GM12891 (cell line): ENCODE measurements around the gene ZDHHC22.

Experiments
- DNase-seq: peaks from one replicate; pipeline ENCODE4 v3.0.0; 2011; ENCODE audit warnings: low spot score; ENCODE audit not compliant: insufficient read length
- FAIRE-seq: peaks from 2 replicates; lab custom pipeline; 2011; peaks lifted over from hg19 to GRCh38; lab: Jason Lieb, UNC
- PAX5 ChIP-seq: IDR thresholded peaks from 2 replicates; pipeline ENCODE4 v1.6.1; 2011; ENCODE audit warnings: low read length, moderate library complexity, mild to moderate bottlenecking; ENCODE audit not compliant: insufficient read depth, severe bottlenecking
- POLR2A ChIP-seq: IDR thresholded peaks from 2 replicates; pipeline ENCODE4 v1.6.1; 2011; ENCODE audit warnings: low read depth, low read length, control low read depth
- POLR2AphosphoS5 ChIP-seq: IDR thresholded peaks from 2 replicates; pipeline ENCODE4 v1.6.1; 2011; ENCODE audit warnings: low read depth, low read length, control low read depth
- POU2F2 ChIP-seq: IDR thresholded peaks from 2 replicates; pipeline ENCODE4 v1.6.1; 2011; ENCODE audit warnings: low read depth, mild to moderate bottlenecking, control low read depth, low read length, moderate library complexity
- SPI1 ChIP-seq: IDR thresholded peaks from 2 replicates; pipeline ENCODE4 v1.6.1; 2011; ENCODE audit warnings: low read depth, low read length, control low read depth
- TAF1 ChIP-seq: IDR thresholded peaks from 2 replicates; pipeline ENCODE4 v1.6.1; 2011; ENCODE audit warnings: low read depth, low read length, control low read depth

The ZDHHC22 gene

DNA sequence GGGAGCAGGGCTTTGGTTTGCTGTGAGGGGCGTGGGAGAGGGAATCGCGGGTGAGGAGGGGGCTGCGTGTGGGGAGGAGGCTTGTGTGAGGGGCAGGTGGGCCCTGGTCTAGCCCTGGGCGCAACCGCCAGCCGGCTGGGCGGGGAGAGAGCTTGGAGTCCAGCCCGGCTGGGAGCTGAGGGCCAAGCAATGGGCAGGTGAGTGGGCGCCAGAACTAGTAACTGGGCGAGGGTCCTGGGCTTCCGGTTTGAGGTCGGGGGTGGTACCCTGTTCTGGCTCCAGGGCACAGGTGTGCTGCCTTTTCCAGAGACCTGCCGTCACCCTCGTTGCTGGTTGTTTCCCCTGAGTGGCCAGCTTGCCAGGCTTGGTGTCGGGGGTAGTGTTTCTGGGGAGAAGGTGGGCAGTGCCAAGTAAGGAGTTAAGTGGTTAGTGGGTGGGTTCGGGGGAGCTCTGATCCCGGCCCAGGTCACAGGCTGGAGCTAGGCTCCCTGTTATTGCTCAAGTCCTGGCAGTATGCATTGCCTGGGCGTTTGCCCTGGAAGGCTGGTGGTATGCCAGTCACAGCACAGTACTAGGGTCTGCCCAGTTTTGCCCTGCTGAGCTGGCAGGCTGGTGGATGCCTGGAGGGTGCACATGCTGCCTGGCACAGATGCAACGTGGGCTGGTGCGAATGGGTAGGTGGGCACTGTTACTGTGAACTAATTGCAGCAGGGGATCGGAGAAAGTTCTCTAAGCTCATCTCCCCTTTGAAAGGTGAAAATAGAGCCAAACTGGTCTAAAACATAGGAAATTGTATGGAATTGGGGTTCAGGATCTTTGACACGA lies 42.9 kb downstream of the ZDHHC22 start:
- DNase-seq (no peak), FAIRE-seq (peak; percentile 45)
- TF ChIP-seq SPI1 (no peak), POLR2A (no peak), POU2F2 (no peak), POLR2AphosphoS5 (no peak), PAX5 (no peak), TAF1 (no peak)

DNA sequence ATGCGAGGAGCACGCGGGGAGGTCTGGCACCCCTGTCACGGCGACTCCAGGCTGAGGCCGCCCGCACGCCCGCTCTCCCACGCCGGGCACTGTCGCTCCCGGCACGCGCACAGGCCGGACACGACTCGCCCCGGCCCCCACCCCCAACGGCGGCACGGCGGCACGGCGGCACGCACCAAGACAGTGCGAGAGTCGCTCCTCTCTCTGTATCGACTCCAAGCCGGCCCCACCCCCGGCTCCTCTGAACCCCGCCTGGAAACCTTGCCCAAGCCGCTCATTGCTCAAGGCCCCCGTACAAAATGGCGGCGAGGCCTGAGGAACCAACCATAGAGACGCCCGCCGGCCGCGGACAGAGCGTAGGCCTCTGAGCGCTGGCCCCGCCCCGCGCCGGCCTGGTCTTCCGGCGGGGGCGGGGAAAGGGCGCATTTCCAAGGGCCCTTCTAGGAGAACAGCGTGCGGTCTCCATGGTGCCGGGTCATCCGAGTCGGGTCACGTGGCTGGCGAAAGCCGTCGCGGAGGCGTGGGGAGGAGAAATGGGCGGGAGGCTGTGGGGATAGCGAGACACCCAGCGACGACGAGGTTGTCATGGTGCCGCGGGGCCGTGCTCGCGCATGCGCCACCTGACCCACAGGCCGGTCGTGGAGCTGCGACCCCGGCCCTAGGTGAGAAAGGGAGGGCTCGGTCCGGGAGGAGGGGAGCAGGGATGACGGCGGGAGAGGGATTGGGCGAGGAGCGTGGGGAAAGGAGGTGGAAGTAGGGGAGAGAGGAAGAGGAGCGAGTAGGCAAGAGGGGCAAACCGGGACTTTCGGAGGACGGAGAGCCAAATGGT lies 43.7 kb downstream of the ZDHHC22 start, which contains the start of gene CIPC:
Gene CIPC, plus strand, starts transcription at position 559 of the 829 bp plus-strand sequence. CDS start 7,451 bp downstream, outside the sequence.
- DNase-seq (peak; percentile 90), FAIRE-seq (peak; percentile 100)
- TF ChIP-seq POLR2A, result peak; percentile 76
- no peak for TF ChIP-seq SPI1
- peak; percentile 21; the same call in 1 of the 2 replicates for TF ChIP-seq TAF1
- TF ChIP-seq POLR2AphosphoS5, result peak; percentile 75; the same call in 1 of the 2 replicates

DNA sequence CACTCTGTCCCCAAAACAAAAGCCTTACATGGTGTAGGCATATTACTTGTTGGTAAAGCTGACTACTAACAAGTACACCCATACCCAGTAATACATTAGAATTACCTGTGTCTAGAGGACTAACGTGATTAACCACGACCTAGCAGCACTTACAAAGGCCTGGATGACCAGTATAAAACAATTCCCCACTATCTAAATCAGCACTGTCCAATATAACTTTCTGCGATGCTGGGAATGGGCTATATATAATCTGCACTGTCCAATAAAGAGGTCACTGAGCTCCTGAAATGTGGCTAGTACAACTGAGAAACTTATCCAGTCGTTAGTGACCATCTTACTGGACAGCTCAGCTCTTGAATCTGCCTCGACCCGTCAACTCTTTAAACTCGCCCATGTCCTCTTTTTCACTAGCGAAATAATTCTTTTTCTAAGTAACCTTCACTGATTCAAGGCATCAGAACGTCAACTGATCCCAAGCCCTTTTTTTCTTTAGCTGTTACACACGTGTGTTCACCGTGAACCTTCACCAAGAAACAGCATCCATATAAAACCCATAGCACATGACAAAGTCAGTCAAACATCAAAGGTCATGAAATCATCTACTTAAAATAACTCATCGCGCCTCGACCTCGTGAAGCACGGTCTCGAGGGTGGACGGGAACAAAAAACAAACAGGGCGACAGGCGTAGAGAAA lies 44.4 kb downstream of the ZDHHC22 start:
- TF ChIP-seq PAX5, result no peak
- no peak for TF ChIP-seq POLR2A
- no peak for TF ChIP-seq TAF1
- TF ChIP-seq SPI1, result no peak
- no peak for TF ChIP-seq POLR2AphosphoS5
- TF ChIP-seq POU2F2, result no peak
- no peak for DNase-seq
- FAIRE-seq, result peak; percentile 50

DNA sequence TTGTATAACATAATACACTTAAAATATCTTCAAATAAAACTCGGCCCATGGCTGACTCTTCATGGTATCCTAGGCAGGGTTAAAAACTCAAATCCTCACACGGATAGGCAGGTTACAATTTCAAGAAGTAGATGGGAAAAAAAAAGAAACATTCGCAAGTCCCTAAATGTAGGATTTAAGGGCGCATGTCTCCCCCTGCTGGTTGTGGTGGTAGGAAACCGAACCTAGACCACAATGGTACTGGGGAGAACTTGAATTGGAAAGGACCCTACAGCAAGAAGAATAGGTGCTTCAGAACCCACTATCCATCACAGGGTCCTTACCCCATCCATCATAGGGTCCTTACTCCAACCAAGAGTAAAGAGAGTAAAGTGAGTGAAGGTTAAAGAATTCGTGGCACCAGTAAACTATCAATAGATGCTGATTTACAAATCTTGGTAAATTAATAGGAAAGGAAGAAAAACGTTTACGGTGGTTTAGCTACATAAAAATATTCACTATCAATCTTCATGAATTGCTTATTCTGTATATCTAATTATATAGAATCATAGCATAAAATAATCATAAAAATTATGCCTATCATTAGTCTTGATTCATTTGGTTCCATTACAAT lies 46.8 kb downstream of the ZDHHC22 start:
- no peak for TF ChIP-seq POLR2A
- peak; percentile 50; the same call in 1 of the 2 replicates for TF ChIP-seq POU2F2
- DNase-seq (no peak), FAIRE-seq (peak; percentile 79)

DNA sequence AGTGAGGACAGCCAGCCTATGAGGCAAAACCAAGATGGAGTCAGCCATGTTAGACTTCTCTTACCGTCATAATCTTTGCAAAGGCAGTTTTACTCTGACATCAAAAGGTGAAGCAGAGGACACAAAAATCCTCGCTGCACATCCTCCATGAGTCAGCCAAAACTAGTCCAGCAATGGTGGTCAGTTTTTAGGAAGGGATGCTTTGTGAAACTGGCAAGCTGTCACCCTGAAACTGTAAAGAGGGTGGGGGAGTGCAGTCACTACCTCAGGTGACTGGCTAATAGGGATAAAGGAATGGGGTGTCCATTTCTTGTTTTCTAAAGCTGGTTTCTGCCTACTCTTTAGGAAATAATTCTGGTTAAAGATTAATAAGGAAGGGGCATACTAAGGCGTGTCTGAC lies 48.9 kb downstream of the ZDHHC22 start:
- FAIRE-seq (no peak), DNase-seq (no peak)
- no peak for TF ChIP-seq TAF1
- TF ChIP-seq POU2F2, result no peak

DNA sequence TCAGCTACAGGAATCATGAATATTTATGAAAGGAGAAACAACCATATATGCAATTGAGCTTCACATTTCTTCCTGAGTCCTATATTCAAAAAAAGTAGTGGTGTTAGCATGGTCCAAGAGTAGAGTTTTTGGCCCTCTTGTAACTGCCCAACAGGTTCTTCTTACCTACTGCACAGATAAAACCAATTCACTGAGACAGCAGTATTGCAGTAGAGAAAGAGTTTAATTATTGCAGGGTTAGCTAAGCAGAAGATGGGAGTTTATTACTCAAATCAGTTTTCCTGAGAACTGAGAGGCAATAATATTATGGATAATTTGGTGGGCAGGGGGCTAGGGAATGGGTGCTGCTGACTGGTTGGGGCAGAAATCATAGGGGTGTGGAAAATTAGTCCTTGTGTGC lies 50.1 kb downstream of the ZDHHC22 start:
- no peak for TF ChIP-seq POLR2A
- TF ChIP-seq POLR2AphosphoS5, result no peak
- no peak for TF ChIP-seq SPI1
- no peak for TF ChIP-seq TAF1
- no peak for TF ChIP-seq PAX5
- TF ChIP-seq POU2F2, result no peak
- DNase-seq, result no peak
- peak; percentile 33 for FAIRE-seq

DNA sequence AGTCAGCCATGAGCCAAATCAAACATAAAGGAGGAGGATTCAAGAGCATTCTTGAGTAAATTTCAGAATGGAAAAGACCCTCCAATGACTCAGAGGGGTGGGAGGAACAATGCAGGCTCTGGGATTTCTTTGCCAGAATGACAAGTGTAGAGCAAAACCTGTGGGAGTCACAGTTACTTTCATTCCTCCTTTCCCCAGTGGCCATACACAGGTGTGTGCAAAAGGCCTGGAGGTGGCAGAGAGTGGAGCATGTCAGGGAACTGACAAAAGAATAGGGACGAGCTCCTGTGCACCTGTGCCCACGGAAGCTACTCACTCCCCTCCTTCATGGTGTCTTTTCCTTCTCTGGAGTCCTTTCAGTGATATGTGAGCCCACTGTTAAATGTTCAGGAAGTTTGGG lies 52.9 kb downstream of the ZDHHC22 start:
- FAIRE-seq, result no peak
- no peak for TF ChIP-seq PAX5
- TF ChIP-seq POLR2AphosphoS5, result no peak
- TF ChIP-seq POU2F2, result no peak
- TF ChIP-seq POLR2A, result no peak
- TF ChIP-seq TAF1, result no peak
- no peak for TF ChIP-seq SPI1
- no peak for DNase-seq

DNA sequence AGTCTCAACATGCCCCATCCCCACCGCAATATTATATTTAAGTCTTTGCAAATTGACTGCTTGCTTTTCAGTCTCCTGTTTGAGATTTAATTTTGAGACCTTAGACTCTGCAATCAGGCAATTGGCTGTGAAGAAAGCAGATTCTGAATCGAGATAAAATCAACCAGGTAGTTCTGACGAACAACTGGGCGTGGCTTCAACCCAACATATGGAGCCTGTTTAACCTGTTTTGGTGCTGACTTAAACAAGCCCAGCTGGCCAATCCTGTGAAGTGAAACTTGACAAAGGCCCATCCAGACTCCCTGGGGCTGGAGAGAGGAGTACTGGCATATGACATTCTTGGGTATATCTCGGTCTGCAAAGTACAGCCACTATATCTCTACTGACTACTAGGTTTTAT lies 53.4 kb downstream of the ZDHHC22 start:
- FAIRE-seq (no peak), DNase-seq (no peak)
- TF ChIP-seq POU2F2 (no peak), POLR2AphosphoS5 (no peak), TAF1 (no peak), SPI1 (no peak), POLR2A (no peak)

DNA sequence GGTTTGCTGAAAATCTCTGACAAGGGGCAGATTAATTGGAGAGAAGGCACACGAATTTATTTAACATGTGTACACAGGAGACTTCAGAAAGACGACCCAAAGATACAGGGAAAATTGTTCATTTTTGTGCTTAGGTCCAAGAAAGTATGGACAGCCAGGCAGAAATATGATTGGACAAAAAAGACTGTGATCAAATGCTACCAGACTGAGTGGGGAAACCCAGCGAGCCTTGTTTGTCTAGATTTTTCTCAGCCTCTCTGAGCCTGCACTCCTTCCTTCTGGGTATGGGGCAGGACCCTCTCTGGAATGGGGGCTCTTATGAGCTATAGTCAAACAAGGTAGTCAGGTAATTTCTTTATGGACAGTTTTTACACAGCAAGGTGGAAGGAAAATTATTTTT lies 54.0 kb downstream of the ZDHHC22 start:
- FAIRE-seq, result no peak
- TF ChIP-seq TAF1 (no peak), POLR2AphosphoS5 (no peak), POLR2A (no peak), POU2F2 (no peak), PAX5 (no peak)
- DNase-seq, result no peak
